ENCODE data around the gene WDFY1.

The WDFY1 gene

GRCh38 chr2:223944703-223945531 is at the start of gene WDFY1:
Gene WDFY1, minus strand, starts transcription at chr2:223945335. Its CDS starts 51 bp downstream, at chr2:223945284.
- ATAC-seq (ENCODE audit: low read depth) = peak; percentile 85
- DNase-seq (ENCODE audit: low spot score) = peak; percentile 84

GRCh38 chr2:223994562-223995162 is 49.5 kb upstream of the WDFY1 start:
- Histone ChIP-seq H3K9me3 (ENCODE audit: severe bottlenecking) (no peaks in the 10 kb centered on the region), H3K4me3 (ENCODE audit: severe bottlenecking) (no peak overlapping the region), H3K27me3 (ENCODE audit: insufficient read depth, poor library complexity, severe bottlenecking) (no peaks in the 10 kb centered on the region), H3K27ac (ENCODE audit: poor library complexity, severe bottlenecking) (peak overlapping the region; percentile 41), H3K4me1 (ENCODE audit: insufficient read depth, poor library complexity, severe bottlenecking) (peaks cover 8% of the 10 kb centered on the region), H3K36me3 (ENCODE audit: low read depth) (peaks cover 91% of the 10 kb centered on the region)
- ATAC-seq (ENCODE audit: low read depth) = no peak
- TF ChIP-seq CTCF (IDR thresholded peaks at IDR 0.05; ENCODE audit: poor library complexity, severe bottlenecking) = no peak
- no peak for DNase-seq (ENCODE audit: low spot score)

More at GRCh38 chr2:223944703-223945531, at the start of gene WDFY1:
- H3K27ac ChIP-seq (ENCODE audit: poor library complexity, severe bottlenecking) = peak within 1 kb of the TSS; percentile 73
- peaks cover 24% of the 10 kb centered on the region for H3K4me1 ChIP-seq (ENCODE audit: insufficient read depth, poor library complexity, severe bottlenecking)
- TF ChIP-seq CTCF (IDR thresholded peaks at IDR 0.05; ENCODE audit: poor library complexity, severe bottlenecking) = no peak
- peaks cover 4% of the 10 kb centered on the region for H3K36me3 ChIP-seq (ENCODE audit: low read depth)
- no peaks in the 10 kb centered on the region for H3K27me3 ChIP-seq (ENCODE audit: insufficient read depth, poor library complexity, severe bottlenecking)
- no peaks in the 10 kb centered on the region for H3K9me3 ChIP-seq (ENCODE audit: severe bottlenecking)
- H3K4me3 ChIP-seq (ENCODE audit: severe bottlenecking) = peak within 1 kb of the TSS; percentile 85

GRCh38 chr2:223993634-223994232 is 48.6 kb upstream of the WDFY1 start:
- Histone ChIP-seq H3K27ac (ENCODE audit: poor library complexity, severe bottlenecking) (no peak overlapping the region), H3K9me3 (ENCODE audit: severe bottlenecking) (no peaks in the 10 kb centered on the region), H3K27me3 (ENCODE audit: insufficient read depth, poor library complexity, severe bottlenecking) (no peaks in the 10 kb centered on the region), H3K36me3 (ENCODE audit: low read depth) (peaks cover 92% of the 10 kb centered on the region), H3K4me3 (ENCODE audit: severe bottlenecking) (no peak overlapping the region), H3K4me1 (ENCODE audit: insufficient read depth, poor library complexity, severe bottlenecking) (peaks cover 8% of the 10 kb centered on the region)
- DNase-seq (ENCODE audit: low spot score) (no peak), ATAC-seq (ENCODE audit: low read depth) (peak; percentile 70)
- peak; percentile 83 for TF ChIP-seq CTCF (IDR thresholded peaks at IDR 0.05; ENCODE audit: poor library complexity, severe bottlenecking)

GRCh38 chr2:223991611-223992010 is 46.5 kb upstream of the WDFY1 start:
- Histone ChIP-seq H3K4me3 (ENCODE audit: severe bottlenecking) (no peak overlapping the region), H3K36me3 (ENCODE audit: low read depth) (peaks cover 96% of the 10 kb centered on the region), H3K27me3 (ENCODE audit: insufficient read depth, poor library complexity, severe bottlenecking) (no peaks in the 10 kb centered on the region), H3K27ac (ENCODE audit: poor library complexity, severe bottlenecking) (no peak overlapping the region), H3K9me3 (ENCODE audit: severe bottlenecking) (no peaks in the 10 kb centered on the region), H3K4me1 (ENCODE audit: insufficient read depth, poor library complexity, severe bottlenecking) (peaks cover 8% of the 10 kb centered on the region)
- DNase-seq (ENCODE audit: low spot score) (no peak), ATAC-seq (ENCODE audit: low read depth) (no peak)
- TF ChIP-seq CTCF (IDR thresholded peaks at IDR 0.05; ENCODE audit: poor library complexity, severe bottlenecking) = no peak

All from RWPE2 (cell line).